Activated CD8-positive, alpha-beta memory T cell treated with anti-CD3 and anti-CD28 coated beads, Interleukin-2, amount 50 U/mL, for 24 hours (primary cell): ENCODE data around the gene GLI3.

ENCODE experiments used
- DNase-seq: peaks from one replicate; pipeline ENCODE4 v3.0.0-alpha.2; 2020; ENCODE audit errors: extremely low read depth

Gene GLI3

DNA sequence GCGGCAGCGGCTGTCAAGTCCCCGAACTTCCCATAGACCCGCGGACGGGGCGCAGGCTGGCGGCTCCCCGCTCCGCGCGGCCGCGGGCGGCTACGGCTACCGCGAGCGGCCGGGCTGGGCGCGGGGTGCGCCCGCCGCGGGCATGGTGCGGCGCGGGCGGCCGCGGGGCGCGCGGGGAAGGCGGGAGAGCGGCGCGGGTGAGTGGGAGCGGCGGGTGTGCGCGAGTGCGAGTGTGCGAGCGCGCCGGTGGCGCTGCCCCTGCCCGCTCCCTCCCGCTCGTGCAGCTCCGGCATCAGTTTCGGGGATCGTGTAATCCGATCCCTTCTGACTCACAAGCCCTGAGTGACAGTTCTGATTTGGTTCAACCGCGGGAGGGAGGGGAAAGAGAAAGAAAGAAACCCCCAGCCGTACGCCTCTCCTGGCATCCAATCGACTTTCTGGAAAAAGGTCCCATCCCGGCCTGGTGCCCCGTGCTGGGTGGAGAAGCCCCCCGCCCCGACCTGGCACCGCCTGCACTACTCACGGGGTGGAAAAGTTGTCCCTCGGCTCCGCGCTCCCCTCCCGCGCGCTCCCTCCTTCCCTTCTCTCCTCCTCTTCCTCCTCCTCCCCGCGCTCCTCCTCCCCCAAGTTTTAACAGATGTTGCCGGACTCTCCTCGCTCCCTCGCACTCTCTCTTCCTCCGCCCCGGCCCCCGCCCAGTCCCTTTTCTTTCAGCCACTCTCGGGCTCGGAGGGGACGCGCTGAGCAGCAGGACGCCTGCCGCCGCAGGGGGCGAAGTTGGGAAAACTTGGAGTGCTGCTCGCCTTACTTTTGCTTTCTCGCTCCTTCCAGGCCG is at the start of gene GLI3:
TSS of gene GLI3 (minus strand) at position 234 of the 835 bp plus-strand sequence. CDS start 13,956 bp downstream, outside the sequence.
- DNase-seq, result no peak

DNA sequence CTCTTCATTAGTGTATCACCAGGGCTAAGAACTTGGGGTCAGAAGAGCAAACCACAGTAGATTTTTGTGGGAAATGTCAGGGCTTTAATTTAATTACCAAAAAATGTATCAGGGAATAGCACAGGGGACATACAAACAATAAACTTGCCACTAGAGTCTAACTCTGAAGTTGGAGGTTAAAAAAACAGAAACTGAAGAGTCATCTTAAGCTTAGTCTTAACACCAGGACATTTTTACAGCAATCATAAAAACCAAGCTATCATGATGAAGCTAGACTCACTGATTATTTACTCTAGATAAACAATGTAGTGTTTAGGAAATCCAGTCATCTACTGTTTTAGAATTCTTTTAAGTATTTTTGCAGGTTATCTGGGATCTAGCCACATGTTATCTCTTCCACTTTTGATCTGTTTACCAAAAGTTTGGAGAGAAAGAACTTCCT is 48.4 kb upstream of the GLI3 start:
- DNase-seq, result no peak

DNA sequence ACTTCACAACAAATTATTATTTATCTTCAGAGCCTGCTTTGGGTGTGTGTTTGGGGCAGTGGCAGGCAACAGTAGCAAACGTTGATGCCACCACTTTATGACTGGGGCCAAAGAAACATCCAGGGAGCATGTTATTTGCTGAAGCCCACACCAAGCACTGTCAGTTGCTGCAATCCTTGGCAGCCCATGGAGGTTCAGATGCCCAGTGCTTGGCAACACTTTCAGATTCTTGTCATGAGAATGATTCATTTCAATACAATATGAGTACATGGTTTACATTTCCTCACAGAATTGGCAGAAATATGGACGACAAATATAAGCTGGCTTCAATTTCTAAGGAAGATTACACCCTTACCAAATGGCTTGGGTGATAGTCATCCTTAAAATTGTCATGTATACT is 46.5 kb upstream of the GLI3 start:
- no peak for DNase-seq

DNA sequence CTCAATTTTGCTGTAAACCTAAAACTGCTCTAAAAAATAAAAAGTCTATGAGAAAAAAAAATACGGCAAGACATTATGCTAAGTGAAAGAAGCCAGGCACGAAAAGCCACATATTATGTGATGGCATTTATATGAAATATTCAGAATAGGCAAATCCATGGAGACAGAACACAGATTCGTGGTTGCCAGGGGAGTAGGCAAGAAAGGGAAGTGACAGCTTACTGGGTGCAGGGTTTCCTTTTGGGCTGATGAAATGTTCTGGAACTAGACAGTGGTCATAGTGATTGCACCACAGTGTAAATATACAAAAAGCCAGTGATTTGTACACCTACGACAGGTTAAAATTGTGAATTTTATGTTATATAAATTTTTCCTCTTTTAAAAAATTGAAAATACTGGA is 41.3 kb upstream of the GLI3 start:
- DNase-seq, result no peak

DNA sequence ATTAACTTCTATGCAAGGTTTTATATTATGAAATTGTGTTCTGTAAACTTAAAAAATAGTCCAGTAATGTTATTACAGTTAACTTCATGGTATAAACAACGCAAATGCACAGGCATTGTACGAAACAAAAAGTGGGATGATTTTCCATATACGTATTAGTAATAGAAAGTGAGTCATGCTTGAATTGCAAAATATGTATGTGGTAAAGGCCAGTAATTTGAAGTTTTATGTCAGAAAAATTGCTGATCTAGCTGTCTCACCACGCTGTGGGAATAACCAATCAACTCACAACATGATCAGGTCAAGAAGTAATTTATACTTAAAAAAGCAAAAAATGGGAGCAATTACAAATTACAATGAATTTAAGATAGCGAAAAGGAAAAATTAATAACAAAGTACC is 37.0 kb upstream of the GLI3 start:
- DNase-seq, result no peak

DNA sequence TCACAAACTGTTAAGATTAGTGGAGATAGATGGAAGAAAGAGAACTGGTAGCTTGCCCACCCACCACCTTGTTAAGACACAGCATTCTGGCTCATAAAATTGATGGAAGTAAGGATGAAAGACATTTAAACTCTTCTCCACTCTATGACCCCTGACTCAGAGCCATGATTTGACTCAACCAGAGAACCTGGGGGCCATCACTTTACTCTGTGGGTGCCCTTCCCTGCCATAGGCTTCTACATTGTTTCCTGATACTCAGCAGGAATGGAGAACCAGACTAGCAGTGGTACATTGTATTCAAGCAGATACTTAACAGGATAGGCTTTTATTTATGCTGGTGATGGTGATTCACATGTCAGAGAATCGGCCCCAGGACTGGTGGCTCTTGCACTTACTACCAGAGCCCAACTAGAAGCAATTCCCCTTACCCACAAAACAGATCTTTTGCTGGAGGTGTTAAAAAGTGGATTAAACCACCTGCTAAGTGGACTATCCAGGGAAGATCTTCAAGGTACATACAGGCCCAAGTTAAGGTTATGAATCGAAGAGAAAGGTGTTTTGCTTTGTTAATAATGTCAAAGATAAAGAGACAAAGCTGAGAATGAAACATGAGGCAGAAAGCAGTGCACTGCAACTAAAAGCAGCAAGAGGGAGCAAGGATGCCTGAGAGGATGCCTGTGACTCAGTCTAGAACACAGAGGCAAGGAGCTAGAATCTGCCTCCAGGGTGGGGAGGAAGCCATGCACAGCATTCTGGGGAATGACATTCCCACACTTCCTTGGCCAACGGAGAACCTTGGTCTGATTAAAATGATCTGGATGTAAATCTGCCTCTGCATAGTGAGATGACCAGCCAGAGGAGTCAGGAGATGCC is 36.0 kb upstream of the GLI3 start:
- no peak for DNase-seq

DNA sequence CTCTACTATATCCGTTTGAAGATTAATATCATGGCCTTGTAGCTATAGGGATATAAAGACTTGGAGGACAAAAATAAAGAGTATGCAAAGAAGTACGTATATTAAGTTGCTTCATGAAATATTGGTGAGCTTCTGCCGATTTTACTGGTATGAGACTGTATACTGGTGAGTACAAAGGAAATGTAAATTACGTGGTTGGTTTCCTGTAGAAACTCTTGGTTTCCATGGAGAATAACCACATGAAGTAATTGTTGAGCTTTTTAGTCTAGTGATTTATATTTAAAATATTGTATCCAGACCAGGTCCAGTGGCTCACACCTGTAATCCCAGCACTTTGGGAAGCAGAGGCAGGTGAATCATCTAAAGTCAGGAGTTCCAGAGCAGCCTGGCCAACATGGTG is 32.2 kb upstream of the GLI3 start:
- DNase-seq, result no peak

DNA sequence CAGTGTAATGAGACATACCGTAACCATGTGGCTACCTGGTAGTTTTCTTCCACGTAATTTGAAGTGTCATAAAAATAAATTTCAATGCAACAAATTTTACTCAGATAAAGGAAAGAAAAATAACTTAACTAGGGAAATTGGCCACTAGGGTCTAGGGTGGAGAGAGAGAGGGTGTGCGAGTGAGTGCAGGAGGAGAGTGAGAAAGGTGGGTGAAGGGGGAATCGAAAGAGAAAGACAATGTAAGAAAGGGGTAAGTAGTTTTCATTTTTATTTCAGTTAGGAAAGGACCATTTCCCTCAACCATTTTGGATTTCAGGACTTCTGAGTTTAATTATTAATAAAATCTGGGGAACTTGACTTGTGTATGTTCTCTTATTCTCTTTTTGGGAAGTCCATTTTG is 27.7 kb upstream of the GLI3 start:
- DNase-seq, result no peak

DNA sequence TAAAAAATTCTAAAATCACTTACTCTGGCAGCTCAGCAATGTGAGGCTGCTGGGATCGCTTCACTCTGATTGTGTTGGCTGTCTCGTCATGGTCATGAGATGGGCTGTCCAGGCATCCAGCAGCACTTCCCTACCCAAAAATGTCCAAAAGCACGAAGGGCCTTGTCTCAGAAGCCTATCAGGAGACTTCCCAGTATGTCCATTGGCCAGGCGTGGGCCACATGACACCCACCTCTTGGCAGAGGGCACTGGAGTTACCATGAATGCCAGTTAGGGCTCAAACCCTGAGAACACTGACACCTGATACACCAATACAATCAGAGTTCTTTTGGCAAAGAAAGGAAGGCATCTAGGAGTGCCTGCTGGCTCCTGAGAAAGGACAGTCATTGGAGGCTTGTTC is 27.0 kb upstream of the GLI3 start:
- DNase-seq, result no peak

DNA sequence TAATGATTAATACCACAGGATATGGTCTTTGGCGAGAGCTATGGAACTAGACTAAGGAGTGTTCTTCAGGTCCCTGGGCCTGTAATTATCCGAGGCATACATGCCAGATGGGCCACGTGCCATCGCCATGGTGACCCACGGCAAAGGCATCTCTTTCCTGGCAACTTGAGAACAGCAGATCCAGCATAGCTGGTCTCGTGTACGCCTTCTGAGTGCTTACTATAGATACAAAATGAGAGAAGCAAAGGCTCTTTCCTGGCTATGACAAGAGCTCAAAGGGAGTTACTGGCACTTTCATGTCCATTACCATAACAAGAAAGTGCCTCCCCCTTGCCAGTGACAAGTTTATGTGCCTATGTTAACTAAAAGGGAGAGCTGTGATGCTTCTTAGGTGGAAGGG is 26.0 kb upstream of the GLI3 start:
- no peak for DNase-seq

DNA sequence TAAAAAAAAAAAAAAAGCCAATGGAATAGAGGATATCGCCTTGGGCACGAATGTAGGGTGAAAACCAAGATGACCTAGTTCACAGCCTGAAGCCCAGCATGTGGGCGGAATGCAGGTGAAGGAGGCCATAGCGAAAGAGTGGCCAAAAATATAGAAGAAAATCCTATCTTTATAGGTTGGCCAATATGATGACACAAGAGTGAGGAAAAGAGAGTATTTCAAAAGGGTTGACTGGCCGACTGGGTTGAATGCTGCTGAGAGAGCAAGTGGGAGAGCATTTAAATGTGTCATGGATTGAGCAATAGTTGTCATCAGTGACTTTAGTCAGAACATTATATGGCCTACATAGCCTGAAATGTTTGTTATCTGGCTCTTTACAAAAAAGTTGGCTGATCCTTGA is 17.2 kb upstream of the GLI3 start:
- no peak for DNase-seq

DNA sequence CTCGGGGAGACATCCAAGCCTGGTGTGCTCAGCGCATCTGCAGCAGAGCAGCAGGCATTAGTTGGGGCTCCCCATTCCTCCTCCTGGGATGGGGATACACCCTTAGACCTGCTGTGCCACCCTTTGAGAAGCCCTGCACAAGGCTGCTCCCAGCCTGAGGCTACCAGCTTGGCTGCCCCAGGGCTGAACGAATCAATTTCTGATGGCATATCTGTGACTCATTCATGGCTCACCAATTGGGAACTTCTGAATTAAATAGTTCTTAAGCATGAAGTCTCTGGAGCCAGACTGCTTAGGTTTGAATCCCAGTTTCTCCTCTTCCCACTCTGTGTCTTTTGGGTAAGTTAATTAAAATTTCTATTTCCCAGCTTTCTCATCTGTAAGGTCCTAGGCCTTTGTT is 16.3 kb upstream of the GLI3 start:
- DNase-seq, result no peak

DNA sequence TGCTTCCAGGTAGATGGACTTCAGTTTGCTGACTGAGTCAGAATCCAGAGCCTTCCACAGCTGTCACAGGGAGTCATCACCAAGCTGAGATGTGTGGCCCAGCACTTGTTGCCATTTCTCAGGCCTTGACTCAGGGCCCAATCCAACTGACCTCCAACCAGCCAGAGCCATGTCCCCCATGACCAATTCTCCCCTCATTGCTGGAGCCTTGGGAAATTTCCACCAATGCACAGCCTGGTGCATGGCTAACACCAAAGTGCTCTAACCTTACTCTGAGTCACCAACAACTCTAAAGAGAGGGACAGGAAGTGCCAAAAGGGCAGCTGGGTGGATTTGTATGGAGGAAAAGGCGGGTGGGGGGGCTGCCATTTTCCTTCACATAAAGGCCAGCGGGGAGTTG is 13.4 kb upstream of the GLI3 start:
- no peak for DNase-seq

DNA sequence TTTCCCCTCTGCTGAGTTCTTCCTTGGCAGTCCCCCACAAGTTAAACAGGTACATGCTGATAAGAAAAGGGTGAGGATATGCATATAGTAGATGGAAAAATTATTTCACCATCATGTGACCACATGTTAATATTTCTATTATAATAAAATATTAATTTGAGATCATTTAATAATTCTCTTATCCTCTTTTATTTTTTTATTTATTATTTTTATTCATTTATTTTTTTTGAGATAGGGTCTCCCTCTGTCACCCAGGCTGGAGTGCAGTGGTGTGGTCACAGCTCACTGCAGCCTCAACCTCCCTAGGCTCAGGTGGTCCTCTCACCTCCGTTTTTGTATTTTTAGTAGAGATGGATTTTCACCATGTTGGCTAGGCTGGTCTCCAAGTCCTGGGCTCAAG is 11.6 kb upstream of the GLI3 start:
- DNase-seq, result no peak

DNA sequence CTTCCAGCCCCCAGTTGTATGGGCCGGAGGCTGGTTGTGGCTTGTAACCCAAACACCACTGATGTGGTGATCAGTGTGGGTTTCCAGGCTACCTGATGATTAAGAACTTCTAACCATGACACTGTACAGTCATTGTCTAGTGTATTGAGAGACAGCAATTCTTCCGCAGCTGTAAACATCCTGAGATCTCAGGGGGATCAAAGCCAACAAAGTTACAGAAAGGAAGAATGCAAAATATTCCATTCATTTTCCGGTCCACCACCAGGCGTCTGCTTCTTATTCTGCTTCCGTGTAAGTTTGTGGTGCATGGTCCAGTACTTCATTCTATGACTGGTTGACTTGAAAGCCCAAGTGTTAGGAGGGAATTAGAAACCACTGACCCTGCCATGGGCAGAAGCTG is 10.3 kb upstream of the GLI3 start:
- no peak for DNase-seq

DNA sequence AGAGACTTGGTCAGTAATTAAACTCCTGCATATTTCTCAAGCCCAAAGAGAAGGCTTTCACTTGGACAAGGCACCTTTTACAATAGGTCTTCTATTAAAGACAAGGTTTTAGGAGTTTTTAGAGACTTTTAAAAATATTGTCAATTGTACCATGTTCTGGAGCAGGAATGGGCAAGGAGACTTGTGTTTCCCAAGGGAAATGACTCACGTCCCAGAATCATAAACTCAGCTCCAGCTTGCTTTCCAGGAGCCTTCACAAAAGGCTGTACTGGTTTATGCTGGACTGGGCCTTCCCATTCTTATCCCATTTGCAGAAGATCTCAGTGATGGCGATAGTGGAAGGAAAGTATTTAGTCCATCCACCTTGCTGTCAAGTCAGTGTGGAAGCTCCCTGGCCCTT is 7.8 kb upstream of the GLI3 start:
- no peak for DNase-seq

DNA sequence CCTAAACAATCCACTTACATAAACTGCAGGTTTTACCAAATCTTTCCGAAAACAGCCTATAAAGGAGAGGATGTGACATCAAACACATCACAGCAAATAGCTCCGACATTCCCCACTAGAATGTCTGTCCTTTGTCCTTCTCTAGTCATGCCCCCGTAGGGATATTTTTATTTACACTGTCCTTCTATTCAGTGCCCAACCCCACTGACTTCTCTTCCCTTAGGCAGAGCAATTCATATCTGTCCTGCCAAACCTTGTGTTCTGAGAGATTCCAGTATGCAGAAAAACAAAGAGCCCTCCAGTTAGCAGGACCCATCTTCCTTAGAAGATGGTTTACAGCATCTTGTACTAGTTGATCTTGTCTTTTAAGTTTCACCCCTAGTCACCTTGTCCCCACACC is 5.4 kb upstream of the GLI3 start:
- DNase-seq, result no peak

DNA sequence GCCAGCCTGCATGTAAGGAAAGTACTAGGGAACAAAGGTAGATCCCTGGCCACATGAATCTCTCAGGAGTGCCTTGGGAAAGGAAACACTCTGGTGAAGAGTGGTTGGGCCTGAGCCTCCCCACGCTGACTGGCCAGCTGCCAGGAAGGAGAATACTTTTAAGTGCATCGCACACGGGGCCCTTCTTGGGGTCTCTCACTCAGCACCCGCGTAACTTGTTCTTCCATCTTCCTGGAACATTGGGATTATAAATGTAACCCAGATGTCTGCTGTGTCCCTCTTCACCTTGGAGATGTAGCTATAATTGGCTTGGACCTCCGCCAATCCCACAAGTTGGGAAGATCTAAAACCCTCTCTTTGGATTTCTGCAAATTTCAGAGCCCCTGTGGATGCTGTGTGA is 4.4 kb upstream of the GLI3 start:
- no peak for DNase-seq

DNA sequence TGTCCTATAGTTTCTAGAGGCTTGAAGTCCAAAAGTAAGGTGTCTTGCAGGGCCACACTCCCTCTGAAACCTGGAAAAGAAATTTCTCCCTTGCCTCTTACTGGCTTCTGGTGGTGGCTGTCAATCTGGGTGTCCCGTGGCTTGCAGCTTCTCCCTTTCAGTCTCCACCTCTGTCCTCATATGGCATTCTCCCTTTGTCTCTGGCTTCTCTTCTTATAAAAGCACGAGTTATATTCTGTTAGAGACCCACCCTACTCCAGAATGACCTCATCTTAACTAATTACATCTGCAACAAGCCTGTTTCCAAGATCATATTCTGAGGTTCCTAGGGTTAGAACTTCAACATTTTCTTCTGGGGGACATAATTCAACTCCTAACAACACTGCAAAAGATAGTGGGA is 3.4 kb upstream of the GLI3 start:
- DNase-seq, result no peak

DNA sequence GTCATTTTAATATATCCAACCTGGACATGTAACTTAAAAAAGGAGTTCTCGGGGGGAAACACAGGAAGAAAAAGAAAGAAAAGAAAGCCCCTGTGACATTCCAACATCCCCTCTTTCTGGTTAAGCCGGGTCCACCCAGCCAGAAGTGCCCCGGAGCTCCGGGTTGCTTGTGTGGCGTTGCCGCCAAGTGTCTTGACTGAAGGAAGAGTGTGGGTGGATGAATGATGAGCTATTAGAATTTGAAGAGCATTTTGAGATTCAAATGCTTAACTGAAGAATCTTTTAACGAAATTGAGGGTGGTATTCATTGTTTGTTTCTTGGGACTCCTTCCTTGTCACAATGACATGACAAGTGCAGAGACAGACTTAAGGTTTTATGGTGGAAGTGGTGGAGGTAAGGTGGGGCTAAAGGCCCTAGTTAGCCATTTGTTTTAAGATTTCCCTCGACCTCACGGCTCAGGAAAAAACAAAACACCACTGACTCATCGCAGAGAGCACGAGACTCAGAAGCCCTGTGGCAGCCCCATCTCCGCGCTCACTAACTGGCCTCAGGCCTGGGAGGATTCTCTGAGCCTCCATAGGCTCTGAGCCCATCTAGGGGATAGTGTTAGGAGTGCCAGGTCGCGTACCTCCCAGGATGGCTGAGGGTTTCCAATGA is 1.8 kb upstream of the GLI3 start:
- no peak for DNase-seq

DNA sequence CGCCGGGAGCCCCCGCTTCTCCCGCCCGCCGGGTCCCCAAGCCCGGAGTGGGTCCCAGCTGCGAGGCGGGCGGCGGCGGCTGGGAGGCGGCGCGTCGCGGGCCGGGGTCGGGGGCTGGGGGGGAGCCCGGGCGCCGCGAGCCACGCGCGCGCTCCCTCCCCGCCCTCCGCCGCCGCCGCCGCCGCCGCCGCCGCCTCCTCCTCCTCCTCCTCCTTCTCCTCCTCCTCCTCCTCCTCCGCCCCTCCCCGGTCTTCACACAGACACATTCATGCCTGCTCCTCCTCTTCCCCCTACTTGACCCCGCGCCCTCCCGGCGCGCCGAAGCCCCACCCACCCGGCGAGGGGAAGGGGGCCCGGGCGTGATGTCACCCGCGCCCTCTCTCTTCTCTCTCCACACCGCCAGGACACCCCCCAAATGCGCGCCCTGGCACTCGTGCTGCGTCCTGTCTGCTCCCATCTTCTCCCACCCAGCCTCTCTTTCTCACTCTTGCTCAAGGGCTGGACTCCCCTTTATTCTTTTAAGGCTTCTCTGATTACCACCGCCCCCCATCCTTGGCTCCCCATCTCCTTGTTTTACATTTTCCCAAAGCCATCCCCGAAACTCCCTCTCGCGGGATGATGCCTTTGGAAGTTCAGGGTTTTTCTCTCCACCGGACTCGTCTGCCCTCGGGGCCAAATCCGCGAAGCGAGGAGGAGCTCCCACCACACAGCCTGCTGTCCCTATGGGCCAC is 967 bp upstream of the GLI3 start:
- DNase-seq, result no peak
